Right renal pelvis (tissue), 4 donors: ENCODE data around the gene RPAP2. TPM values are rescaled to one million over a fixed set of nuclear protein-coding genes. Genes with fewer than 3 reads are reported as not detected.
A peak's percentile ranks its signal among the peaks of the same experiment; 100 is the strongest.
"Not testable (repeated sequence)": the region's sequence is repeated elsewhere in the genome, so short reads cannot be mapped to it uniquely, and the experiment has no call there.

Source experiments
- DNase-seq, 4 donors: peaks; one replicate each; pipeline ENCODE4 v3.0.0-alpha.2; 2013; ENCODE audit warnings: low read depth in 4 of 4, low spot score in 3 of 4, missing footprints in 1 of 4
- polyA plus RNA-seq, 4 donors: library from polyadenylated mRNA; unstranded; fragments of 120-200 nt; gene quantifications; one replicate each; pipeline ENCODE4 v1.2.1, GENCODE V29; 2013; ENCODE audit not compliant: insufficient read length in 4 of 4

RPAP2 gene
- 10 to 100 TPM; 28.9 to 38.7 (median 36.0) TPM for polyA plus RNA-seq

- DNase-seq: peak; percentile 79 to 86 (median 82)
Observed at GRCh38 chr1:92298573-92299476, at the start of gene RPAP2, which contains the start of gene GLMN. Gene RPAP2, plus strand, starts transcription at chr1:92299059. Its CDS starts 15 bp downstream, at chr1:92299074. Gene GLMN, minus strand, starts transcription at chr1:92298987. Its CDS starts 988 bp downstream, at chr1:92297999.

GRCh38 chr1:92254714-92255113 lies 44.1 kb upstream of the RPAP2 start:
- DNase-seq: not testable (repeated sequence)

GRCh38 chr1:92259350-92259749 lies 39.5 kb upstream of the RPAP2 start:
- no peak for DNase-seq

- DNase-seq: no peak
Observed at GRCh38 chr1:92262516-92262915, 36.3 kb upstream of the RPAP2 start.

GRCh38 chr1:92273039-92273438 lies 25.8 kb upstream of the RPAP2 start:
- no peak for DNase-seq

- DNase-seq: no peak
Observed at GRCh38 chr1:92274939-92275338, 23.9 kb upstream of the RPAP2 start.

- DNase-seq: no peak
Observed at GRCh38 chr1:92276082-92276481, 22.8 kb upstream of the RPAP2 start.

- no peak for DNase-seq
Observed at GRCh38 chr1:92277105-92277723, 21.6 kb upstream of the RPAP2 start.

GRCh38 chr1:92279781-92280180 lies 19.1 kb upstream of the RPAP2 start:
- not testable (repeated sequence) for DNase-seq

- DNase-seq: not testable (repeated sequence)
Observed at GRCh38 chr1:92281411-92281810, 17.4 kb upstream of the RPAP2 start.

GRCh38 chr1:92291372-92291999 lies 7.4 kb upstream of the RPAP2 start:
- DNase-seq: peak in 2 of 4 donors; percentile 22 to 33

- peak in 1 of 4 donors; percentile 24 for DNase-seq
Observed at GRCh38 chr1:92298213-92298572, 666 bp upstream of the RPAP2 start.

- no peak for DNase-seq
Observed at GRCh38 chr1:92299477-92300150, 755 bp downstream of the RPAP2 start.

- no peak for DNase-seq
Observed at GRCh38 chr1:92301021-92301420, 2.2 kb downstream of the RPAP2 start.

GRCh38 chr1:92306020-92306419 lies 7.2 kb downstream of the RPAP2 start:
- no peak for DNase-seq

GRCh38 chr1:92307980-92308379 lies 9.1 kb downstream of the RPAP2 start:
- DNase-seq: no peak

- no peak for DNase-seq
Observed at GRCh38 chr1:92310185-92310597, 11.3 kb downstream of the RPAP2 start.

- DNase-seq: no peak
Observed at GRCh38 chr1:92314024-92314423, 15.2 kb downstream of the RPAP2 start.

- DNase-seq: no peak
Observed at GRCh38 chr1:92315766-92316599, 17.1 kb downstream of the RPAP2 start.
